HCT116 (cell line): ENCODE measurements around the gene CCDC17. TPM values are rescaled to one million over a fixed set of nuclear protein-coding genes. Genes with fewer than 3 reads are reported as not detected.

Experiments used
- ATAC-seq: fragments of 200-7000 bp; cut with Tn5 transposase; 2 replicates; pipeline ENCODE4 v1.9.1; 2020; ENCODE audit warnings: mild to moderate bottlenecking, moderate library complexity
- BruUV-seq: library from RNA; stranded (reverse); fragments of 400-500 nt; replicated peaks from 2 replicates; lab custom pipeline; 2021; lab: Mats Ljungman, UMichigan
- CTCF ChIA-PET: fragments of 300-600 bp; sonication (Branson Sonifier 250); formaldehyde crosslinking; loops from one replicate; lab custom pipeline; 2021; ENCODE audit warnings: antibody characterized with exemption; lab: Charles Lee
- POLR2A ChIA-PET: fragments of 300-600, 350-600 bp; sonication (Branson Sonifier 250); formaldehyde crosslinking; loops from one replicate; lab custom pipeline; 2021; ENCODE audit warnings: antibody characterized with exemption; lab: Charles Lee
- RAD21 ChIA-PET, 2 experiments: fragments of 300-600 bp; sonication (Branson Sonifier 250); formaldehyde crosslinking; loops; one replicate each; lab custom pipeline; 2023; ENCODE audit warnings: low total read pairs in 2 of 2; ENCODE audit not compliant: uncharacterized antibody in 2 of 2, unreplicated experiment in 2 of 2, low non-redundant PET in 1 of 2; lab: Charles Lee
- DNase-seq: peaks from one replicate; pipeline ENCODE4 v3.0.0-alpha.2; 2010; ENCODE audit warnings: low read depth, low spot score
- H2AFZ ChIP-seq: fragments of 200-600 bp; shearing (Covaris generic), sonication (generic); 2 replicates; pipeline ENCODE4 v1.6.1; 2017; ENCODE audit warnings: low read depth, mixed run types, mixed read lengths, antibody characterized with exemption, low read length; ENCODE audit not compliant: poor library complexity, severe bottlenecking
- H3K27ac ChIP-seq: 2 replicates; pipeline ENCODE4 v1.5.1; 2012; ENCODE audit warnings: low read depth, low read length
- H3K27me3 ChIP-seq: fragments of 200-600 bp; sonication (generic); 2 replicates; pipeline ENCODE4 v1.6.1; 2016; ENCODE audit warnings: mixed run types, low read length, mixed read lengths; ENCODE audit not compliant: insufficient read depth
- H3K36me3 ChIP-seq, 2 experiments: fragments of 200-500 bp in 1 of 2; fragments of 200-600 bp in 1 of 2; sonication (Bioruptor generic) in 1 of 2; sonication (generic) in 1 of 2; 2 replicates each; pipeline versions ENCODE4 v1.5.1 to v1.6.1; 2014 to 2016; ENCODE audit warnings: low read length in 2 of 2, inconsistent platforms in 1 of 2, mixed read lengths in 1 of 2, mixed run types in 1 of 2; ENCODE audit not compliant: insufficient read depth in 2 of 2, control insufficient read depth in 1 of 2
- H3K4me1 ChIP-seq, 2 experiments: fragments of 200-600 bp in 1 of 2; sonication (generic) in 1 of 2; 2 replicates each; pipeline versions ENCODE4 v1.5.1 to v1.6.1; 2012 to 2017; ENCODE audit warnings: low read length in 2 of 2, inconsistent platforms in 1 of 2, mild to moderate bottlenecking in 1 of 2, mixed read lengths in 1 of 2, mixed run types in 1 of 2, moderate library complexity in 1 of 2; ENCODE audit not compliant: insufficient read depth in 2 of 2, control insufficient read depth in 1 of 2
- H3K4me2 ChIP-seq: fragments of 200-600 bp; sonication (generic); 2 replicates; pipeline ENCODE4 v1.6.1; 2017; ENCODE audit warnings: mixed run types, low read length, mixed read lengths
- H3K4me3 ChIP-seq, 2 experiments: fragments of 200-600 bp in 1 of 2; sonication (generic) in 1 of 2; replicated peaks in 1 of 2; 2 replicates each; pipeline ENCODE4 v1.5.1; 2011 to 2016; ENCODE audit warnings: low read length in 2 of 2, control low read depth in 1 of 2, low read depth in 1 of 2, mild to moderate bottlenecking in 1 of 2, mixed read lengths in 1 of 2, mixed run types in 1 of 2
- H3K79me2 ChIP-seq: fragments of 200-600 bp; sonication (generic); 2 replicates; pipeline ENCODE4 v1.6.1; 2017; ENCODE audit warnings: mild to moderate bottlenecking, mixed run types, low read length, moderate library complexity, mixed read lengths; ENCODE audit not compliant: insufficient read depth
- H3K9ac ChIP-seq: fragments of 200-600 bp; sonication (generic); 2 replicates; pipeline ENCODE4 v1.6.1; 2016; ENCODE audit warnings: low read length, mixed read lengths
- H3K9me2 ChIP-seq: fragments of 200-600 bp; sonication (generic), shearing (Covaris generic); 2 replicates; pipeline ENCODE4 v1.6.1; 2017; ENCODE audit warnings: mixed run types, mild to moderate bottlenecking, moderate library complexity; ENCODE audit not compliant: insufficient read depth
- H3K9me3 ChIP-seq, 2 experiments: fragments of 200-500 bp in 1 of 2; fragments of 200-600 bp in 1 of 2; sonication (Bioruptor generic) in 1 of 2; sonication (generic) in 1 of 2; 2 replicates each; pipeline ENCODE4 v1.6.1; 2014 to 2017; ENCODE audit warnings: low read length in 2 of 2, mixed read lengths in 2 of 2, inconsistent platforms in 1 of 2, low read depth in 1 of 2, mild to moderate bottlenecking in 1 of 2, mixed run types in 1 of 2, moderate library complexity in 1 of 2; ENCODE audit not compliant: control insufficient read depth in 1 of 2, insufficient read depth in 1 of 2
- H4K20me1 ChIP-seq: fragments of 200-600 bp; sonication (generic), shearing (Covaris generic); 2 replicates; pipeline ENCODE4 v1.6.1; 2017; ENCODE audit warnings: mixed run types, mild to moderate bottlenecking, moderate library complexity; ENCODE audit not compliant: insufficient read depth
- SIN3A ChIP-seq: IDR thresholded peaks from 2 replicates; pipeline ENCODE4 v1.6.1; 2012; ENCODE audit warnings: low read depth
- SP1 ChIP-seq: IDR thresholded peaks from 2 replicates; pipeline ENCODE4 v1.6.1; 2012; ENCODE audit warnings: low read depth
- YY1 ChIP-seq: IDR thresholded peaks from 2 replicates; pipeline ENCODE4 v1.6.1; 2011; ENCODE audit warnings: low read length, low read depth, moderate library complexity, mild to moderate bottlenecking; ENCODE audit not compliant: insufficient replicate concordance; ENCODE audit errors: extremely low read depth
- ZBTB33 ChIP-seq: IDR thresholded peaks from 2 replicates; pipeline ENCODE4 v1.6.1; 2011; ENCODE audit warnings: mild to moderate bottlenecking, low read length, moderate library complexity; ENCODE audit not compliant: insufficient replicate concordance; ENCODE audit errors: extremely low read depth
- ZNF274 ChIP-seq: fragments of 200-500 bp; sonication (Bioruptor generic); IDR thresholded peaks from 2 replicates; pipeline ENCODE4 v1.6.1; 2014; ENCODE audit warnings: mild to moderate bottlenecking, low read depth, low read length, inconsistent platforms
- intact Hi-C: fragments of 100-400 bp; cut with micrococcal nuclease; formaldehyde crosslinking; loops from 2 replicates; pipeline ENCODE4 v1.10.0; 2022
- total RNA-seq: library from RNA; stranded (reverse); gene quantifications from one replicate; pipeline ENCODE4 v1.2.1, GENCODE V29; 2021; ENCODE audit not compliant: unreplicated experiment

Gene CCDC17
- total RNA-seq, 1 experiment from 2014 or later, result 2.4 TPM

- intact Hi-C loops, result no loop called here
- Histone ChIP-seq H3K4me2 (no peak overlapping the region), H3K27me3 (no peaks in the 10 kb centered on the region), H3K4me3 (no peak overlapping the region), H2AFZ (no peak overlapping the region), H3K36me3 (peaks cover 27 to 42% of the 10 kb centered on the region in 2 experiments), H4K20me1 (0 out of 2 replicates have a peak, but pooled peaks cover 12% of the 10 kb centered on the region), H3K27ac (no peak overlapping the region), H3K9me3 (no peaks in the 10 kb centered on the region), H3K9me2 (no peaks in the 10 kb centered on the region), H3K4me1 (no peaks in the 10 kb centered on the region), H3K9ac (no peak overlapping the region), H3K79me2 (peaks cover 75% of the 10 kb centered on the region)
- no peak for DNase-seq
- ChIA-PET CTCF (no interaction called here), POLR2A (no interaction called here), RAD21 (no interaction called here)
- no peak for ATAC-seq
- TF ChIP-seq ZNF274 (no peak), ZBTB33 (no peak), YY1 (no peak)
- BruUV-seq, result no TSS peak
These were observed 36.5 kb upstream of the CCDC17 start for GRCh38 chr1:45660336-45660735.

DNA sequence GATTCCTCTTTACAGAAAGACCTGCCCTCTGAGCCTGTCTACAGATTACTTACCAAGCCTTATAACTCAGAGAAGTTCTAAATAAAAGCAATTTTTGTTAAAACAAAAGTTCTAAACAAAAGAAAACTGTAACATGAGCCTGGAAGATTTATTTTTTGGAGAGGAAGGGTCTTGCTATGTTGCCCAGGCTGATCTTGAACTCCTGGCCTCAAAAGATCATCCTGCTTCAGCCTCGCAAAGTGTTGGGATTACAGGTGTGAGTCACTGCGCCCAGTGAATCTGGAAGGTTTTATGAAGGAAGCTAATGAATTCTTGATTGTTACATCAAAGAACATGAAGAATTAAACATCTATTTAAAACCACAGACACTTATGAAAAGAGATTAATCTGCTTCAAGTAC is 35.4 kb upstream of the CCDC17 start:
- no peak for ATAC-seq
- H3K4me2 ChIP-seq, result no peak overlapping the region
- H3K9me2 ChIP-seq, result no peaks in the 10 kb centered on the region
- H4K20me1 ChIP-seq, result 0 out of 2 replicates have a peak, but pooled peaks cover 12% of the 10 kb centered on the region
- no peak for TF ChIP-seq SP1
- no peak for TF ChIP-seq SIN3A
- no peaks in the 10 kb centered on the region for H3K27me3 ChIP-seq
- DNase-seq, result no peak
- H3K79me2 ChIP-seq, result peaks cover 69% of the 10 kb centered on the region
- H3K36me3 ChIP-seq, result peaks cover 38 to 52% of the 10 kb centered on the region in 2 experiments
- ChIA-PET CTCF (no interaction called here), RAD21 (no interaction called here), POLR2A (no interaction called here)
- no peak overlapping the region for H3K27ac ChIP-seq
- H3K9me3 ChIP-seq, result no peaks in the 10 kb centered on the region
- H3K4me3 ChIP-seq, result no peak overlapping the region
- intact Hi-C loops, result no loop called here
- H2AFZ ChIP-seq, result no peak overlapping the region
- no TSS peak for BruUV-seq
- H3K4me1 ChIP-seq, result no peaks in the 10 kb centered on the region
- no peak overlapping the region for H3K9ac ChIP-seq
